NCI-H1092 treated with DMSO at 0.1 percent for 48 hours (cell line): Measurements from ENCODE around the gene PDE3A.

ENCODE experiments used
- DNase-seq: peaks from one replicate; lab custom pipeline; 2025; lab: John Stamatoyannopoulos, UW

The PDE3A gene

GRCh38 chr12:20458011-20458410 is 89.7 kb downstream of the PDE3A start:
- DNase-seq: no peak

GRCh38 chr12:20459920-20460319 is 91.6 kb downstream of the PDE3A start:
- DNase-seq: no peak

GRCh38 chr12:20460956-20461355 is 92.6 kb downstream of the PDE3A start:
- no peak for DNase-seq

- DNase-seq: no peak
Measured at GRCh38 chr12:20463913-20464524, 95.7 kb downstream of the PDE3A start.

- no peak for DNase-seq
Measured at GRCh38 chr12:20469300-20469699, 101.0 kb downstream of the PDE3A start.

- DNase-seq: no peak
Measured at GRCh38 chr12:20469756-20470155, 101.4 kb downstream of the PDE3A start.

- DNase-seq: no peak
Measured at GRCh38 chr12:20472102-20472782, 103.9 kb downstream of the PDE3A start.

GRCh38 chr12:20473133-20473532 is 104.8 kb downstream of the PDE3A start:
- DNase-seq: no peak

- DNase-seq: no peak
Measured at GRCh38 chr12:20474016-20474415, 105.7 kb downstream of the PDE3A start.

- no peak for DNase-seq
Measured at GRCh38 chr12:20474443-20474842, 106.1 kb downstream of the PDE3A start.

GRCh38 chr12:20475542-20475941 is 107.2 kb downstream of the PDE3A start:
- no peak for DNase-seq

GRCh38 chr12:20476551-20476950 is 108.2 kb downstream of the PDE3A start:
- DNase-seq: no peak

GRCh38 chr12:20477255-20477654 is 108.9 kb downstream of the PDE3A start:
- DNase-seq: no peak

- DNase-seq: no peak
Measured at GRCh38 chr12:20477672-20478071, 109.3 kb downstream of the PDE3A start.

- no peak for DNase-seq
Measured at GRCh38 chr12:20482491-20483054, 114.2 kb downstream of the PDE3A start.

GRCh38 chr12:20483776-20484175 is 115.4 kb downstream of the PDE3A start:
- DNase-seq: no peak

GRCh38 chr12:20486233-20486632 is 117.9 kb downstream of the PDE3A start:
- DNase-seq: no peak

- DNase-seq: no peak
Measured at GRCh38 chr12:20487519-20487918, 119.2 kb downstream of the PDE3A start.

- DNase-seq: no peak
Measured at GRCh38 chr12:20489645-20490044, 121.3 kb downstream of the PDE3A start.

GRCh38 chr12:20490213-20490612 is 121.9 kb downstream of the PDE3A start:
- DNase-seq: no peak

GRCh38 chr12:20491290-20491689 is 123.0 kb downstream of the PDE3A start:
- no peak for DNase-seq

- no peak for DNase-seq
Measured at GRCh38 chr12:20492251-20492760, 124.0 kb downstream of the PDE3A start.

- no peak for DNase-seq
Measured at GRCh38 chr12:20493934-20494333, 125.6 kb downstream of the PDE3A start.
